ENCODE data around the gene LYPD8. TPM values are rescaled to one million over a fixed set of nuclear protein-coding genes. Genes with fewer than 3 reads are reported as not detected.

The LYPD8 gene
- total and polyA plus RNA-seq, 2 experiments from 2014 or later = not detected

DNA sequence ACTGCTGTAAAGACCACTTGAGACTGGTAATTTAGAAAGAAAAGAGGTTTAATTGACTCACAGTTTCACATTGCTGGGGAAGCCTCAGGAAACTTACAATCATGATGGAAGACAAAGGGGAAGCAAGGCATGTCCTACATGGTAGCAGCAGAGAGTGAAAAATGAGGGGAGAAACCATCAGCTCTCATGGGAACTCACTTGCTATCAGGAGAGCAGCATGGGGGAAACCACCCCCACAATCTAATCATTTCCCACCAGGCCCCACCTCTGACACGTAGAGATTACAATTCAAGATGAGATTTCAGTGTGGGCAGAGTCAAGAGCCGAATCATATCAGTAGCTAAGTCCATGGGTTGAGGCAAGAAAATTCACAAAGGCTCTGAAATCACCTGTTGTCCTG, 23.8 kb upstream of the LYPD8 start:
- no peaks in the 10 kb centered on the region for H3F3A ChIP-seq (replicated peaks; ENCODE audit: low read depth)
- H3K4me1 ChIP-seq (ENCODE audit: insufficient read depth) = no peaks in the 10 kb centered on the region
- H3K4me3 Mint-ChIP-seq = no peak overlapping the region
- no peak overlapping the region for H3K4me2 ChIP-seq
- H3K27ac ChIP-seq (ENCODE audit: low read depth) = no peak overlapping the region
- no peaks in the 10 kb centered on the region for H3K9me2 ChIP-seq (ENCODE audit: insufficient read depth)
- no peaks in the 10 kb centered on the region for H3K27me3 ChIP-seq (ENCODE audit: insufficient read depth)
- H3K4me3 ChIP-seq = no peak overlapping the region
- DNase-seq (ENCODE audit: low spot score) = no peak
- peaks cover 99% of the 10 kb centered on the region for H3K9me3 Mint-ChIP-seq
- no peaks in the 10 kb centered on the region for H3K4me1 Mint-ChIP-seq
- H3K36me3 ChIP-seq (ENCODE audit: insufficient read depth) = peaks cover 5% of the 10 kb centered on the region; the same call in 1 of the 2 replicates
- no peak for TF ChIP-seq NANOG (IDR thresholded peaks at IDR 0.05; ENCODE audit: borderline replicate concordance)
- no peak for TF ChIP-seq STAT1 (IDR thresholded peaks at IDR 0.05; ENCODE audit: unreplicated experiment)
- no peak for TF ChIP-seq POLR2AphosphoS5 (IDR thresholded peaks at IDR 0.05; ENCODE audit: low read depth)
- H3K79me2 ChIP-seq (replicated peaks; ENCODE audit: insufficient read depth) = no peaks in the 10 kb centered on the region
- peaks cover 2% of the 10 kb centered on the region for H3K27me3 Mint-ChIP-seq (ENCODE audit: insufficient read depth, low read depth, poor library complexity)
- no peak for ATAC-seq
- H3K27ac Mint-ChIP-seq = no peak overlapping the region
- H3K36me3 Mint-ChIP-seq (ENCODE audit: low read depth) = peaks cover 34% of the 10 kb centered on the region
- H4K20me1 ChIP-seq (replicated peaks; ENCODE audit: insufficient read depth) = no peaks in the 10 kb centered on the region
- no peak overlapping the region for H2AFZ ChIP-seq

DNA sequence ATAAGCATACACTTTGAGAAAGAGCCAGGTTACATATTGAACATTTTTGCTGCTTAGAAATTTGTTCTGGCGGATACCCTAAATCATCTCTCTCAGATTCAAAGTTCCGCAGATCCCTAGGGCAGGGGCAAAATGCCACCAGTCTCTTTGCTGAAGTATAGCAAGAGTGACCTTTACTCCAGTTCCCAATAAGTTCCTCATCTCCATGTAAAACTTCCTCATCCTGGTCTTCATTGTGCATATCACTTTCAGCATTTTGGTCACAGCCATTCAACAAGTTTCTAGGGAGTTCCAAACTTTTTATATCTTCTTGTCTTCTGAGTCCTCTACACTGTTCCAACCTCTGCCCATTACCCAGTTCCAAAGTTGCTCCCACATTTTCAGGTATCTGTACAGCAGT, 23.3 kb upstream of the LYPD8 start:
- Histone ChIP-seq H3K27me3 (ENCODE audit: insufficient read depth) (no peaks in the 10 kb centered on the region), H3K4me3 (no peak overlapping the region), H3F3A (replicated peaks; ENCODE audit: low read depth) (no peaks in the 10 kb centered on the region), H3K4me1 (ENCODE audit: insufficient read depth) (no peaks in the 10 kb centered on the region), H3K36me3 (ENCODE audit: insufficient read depth) (peaks cover 5% of the 10 kb centered on the region; the same call in 1 of the 2 replicates), H3K79me2 (replicated peaks; ENCODE audit: insufficient read depth) (no peaks in the 10 kb centered on the region), H4K20me1 (replicated peaks; ENCODE audit: insufficient read depth) (no peaks in the 10 kb centered on the region), H2AFZ (no peak overlapping the region), H3K4me2 (no peak overlapping the region), H3K27ac (ENCODE audit: low read depth) (no peak overlapping the region), H3K9me2 (ENCODE audit: insufficient read depth) (no peaks in the 10 kb centered on the region)
- H3K4me3 Mint-ChIP-seq = no peak overlapping the region
- DNase-seq (ENCODE audit: low spot score) (no peak), ATAC-seq (no peak)
- no peaks in the 10 kb centered on the region for H3K4me1 Mint-ChIP-seq
- no peak for TF ChIP-seq POLR2AphosphoS5 (IDR thresholded peaks at IDR 0.05; ENCODE audit: low read depth)
- TF ChIP-seq JUNB (IDR thresholded peaks at IDR 0.05; ENCODE audit: unreplicated experiment) = no peak
- TF ChIP-seq, protein P1, sequence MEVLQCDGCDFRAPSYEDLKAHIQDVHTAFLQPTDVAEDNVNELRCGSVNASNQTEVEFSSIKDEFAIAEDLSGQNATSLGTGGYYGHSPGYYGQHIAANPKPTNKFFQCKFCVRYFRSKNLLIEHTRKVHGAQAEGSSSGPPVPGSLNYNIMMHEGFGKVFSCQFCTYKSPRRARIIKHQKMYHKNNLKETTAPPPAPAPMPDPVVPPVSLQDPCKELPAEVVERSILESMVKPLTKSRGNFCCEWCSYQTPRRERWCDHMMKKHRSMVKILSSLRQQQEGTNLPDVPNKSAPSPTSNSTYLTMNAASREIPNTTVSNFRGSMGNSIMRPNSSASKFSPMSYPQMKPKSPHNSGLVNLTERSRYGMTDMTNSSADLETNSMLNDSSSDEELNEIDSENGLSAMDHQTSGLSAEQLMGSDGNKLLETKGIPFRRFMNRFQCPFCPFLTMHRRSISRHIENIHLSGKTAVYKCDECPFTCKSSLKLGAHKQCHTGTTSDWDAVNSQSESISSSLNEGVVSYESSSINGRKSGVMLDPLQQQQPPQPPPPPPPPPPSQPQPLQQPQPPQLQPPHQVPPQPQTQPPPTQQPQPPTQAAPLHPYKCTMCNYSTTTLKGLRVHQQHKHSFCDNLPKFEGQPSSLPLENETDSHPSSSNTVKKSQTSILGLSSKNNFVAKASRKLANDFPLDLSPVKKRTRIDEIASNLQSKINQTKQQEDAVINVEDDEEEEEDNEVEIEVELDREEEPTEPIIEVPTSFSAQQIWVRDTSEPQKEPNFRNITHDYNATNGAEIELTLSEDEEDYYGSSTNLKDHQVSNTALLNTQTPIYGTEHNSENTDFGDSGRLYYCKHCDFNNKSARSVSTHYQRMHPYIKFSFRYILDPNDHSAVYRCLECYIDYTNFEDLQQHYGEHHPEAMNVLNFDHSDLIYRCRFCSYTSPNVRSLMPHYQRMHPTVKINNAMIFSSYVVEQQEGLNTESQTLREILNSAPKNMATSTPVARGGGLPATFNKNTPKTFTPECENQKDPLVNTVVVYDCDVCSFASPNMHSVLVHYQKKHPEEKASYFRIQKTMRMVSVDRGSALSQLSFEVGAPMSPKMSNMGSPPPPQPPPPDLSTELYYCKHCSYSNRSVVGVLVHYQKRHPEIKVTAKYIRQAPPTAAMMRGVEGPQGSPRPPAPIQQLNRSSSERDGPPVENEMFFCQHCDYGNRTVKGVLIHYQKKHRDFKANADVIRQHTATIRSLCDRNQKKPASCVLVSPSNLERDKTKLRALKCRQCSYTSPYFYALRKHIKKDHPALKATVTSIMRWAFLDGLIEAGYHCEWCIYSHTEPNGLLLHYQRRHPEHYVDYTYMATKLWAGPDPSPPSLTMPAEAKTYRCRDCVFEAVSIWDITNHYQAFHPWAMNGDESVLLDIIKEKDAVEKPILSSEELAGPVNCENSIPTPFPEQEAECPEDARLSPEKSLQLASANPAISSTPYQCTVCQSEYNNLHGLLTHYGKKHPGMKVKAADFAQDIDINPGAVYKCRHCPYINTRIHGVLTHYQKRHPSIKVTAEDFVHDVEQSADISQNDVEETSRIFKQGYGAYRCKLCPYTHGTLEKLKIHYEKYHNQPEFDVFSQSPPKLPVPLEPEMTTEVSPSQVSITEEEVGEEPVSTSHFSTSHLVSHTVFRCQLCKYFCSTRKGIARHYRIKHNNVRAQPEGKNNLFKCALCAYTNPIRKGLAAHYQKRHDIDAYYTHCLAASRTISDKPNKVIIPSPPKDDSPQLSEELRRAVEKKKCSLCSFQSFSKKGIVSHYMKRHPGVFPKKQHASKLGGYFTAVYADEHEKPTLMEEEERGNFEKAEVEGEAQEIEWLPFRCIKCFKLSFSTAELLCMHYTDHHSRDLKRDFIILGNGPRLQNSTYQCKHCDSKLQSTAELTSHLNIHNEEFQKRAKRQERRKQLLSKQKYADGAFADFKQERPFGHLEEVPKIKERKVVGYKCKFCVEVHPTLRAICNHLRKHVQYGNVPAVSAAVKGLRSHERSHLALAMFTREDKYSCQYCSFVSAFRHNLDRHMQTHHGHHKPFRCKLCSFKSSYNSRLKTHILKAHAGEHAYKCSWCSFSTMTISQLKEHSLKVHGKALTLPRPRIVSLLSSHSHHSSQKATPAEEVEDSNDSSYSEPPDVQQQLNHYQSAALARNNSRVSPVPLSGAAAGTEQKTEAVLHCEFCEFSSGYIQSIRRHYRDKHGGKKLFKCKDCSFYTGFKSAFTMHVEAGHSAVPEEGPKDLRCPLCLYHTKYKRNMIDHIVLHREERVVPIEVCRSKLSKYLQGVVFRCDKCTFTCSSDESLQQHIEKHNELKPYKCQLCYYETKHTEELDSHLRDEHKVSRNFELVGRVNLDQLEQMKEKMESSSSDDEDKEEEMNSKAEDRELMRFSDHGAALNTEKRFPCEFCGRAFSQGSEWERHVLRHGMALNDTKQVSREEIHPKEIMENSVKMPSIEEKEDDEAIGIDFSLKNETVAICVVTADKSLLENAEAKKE (CRISPR knock-in tag; IDR thresholded peaks at IDR 0.05) = no peak
- TF ChIP-seq EZH2 (IDR thresholded peaks at IDR 0.05; ENCODE audit: low read depth, unreplicated experiment) = no peak
- TF ChIP-seq, protein P2, sequence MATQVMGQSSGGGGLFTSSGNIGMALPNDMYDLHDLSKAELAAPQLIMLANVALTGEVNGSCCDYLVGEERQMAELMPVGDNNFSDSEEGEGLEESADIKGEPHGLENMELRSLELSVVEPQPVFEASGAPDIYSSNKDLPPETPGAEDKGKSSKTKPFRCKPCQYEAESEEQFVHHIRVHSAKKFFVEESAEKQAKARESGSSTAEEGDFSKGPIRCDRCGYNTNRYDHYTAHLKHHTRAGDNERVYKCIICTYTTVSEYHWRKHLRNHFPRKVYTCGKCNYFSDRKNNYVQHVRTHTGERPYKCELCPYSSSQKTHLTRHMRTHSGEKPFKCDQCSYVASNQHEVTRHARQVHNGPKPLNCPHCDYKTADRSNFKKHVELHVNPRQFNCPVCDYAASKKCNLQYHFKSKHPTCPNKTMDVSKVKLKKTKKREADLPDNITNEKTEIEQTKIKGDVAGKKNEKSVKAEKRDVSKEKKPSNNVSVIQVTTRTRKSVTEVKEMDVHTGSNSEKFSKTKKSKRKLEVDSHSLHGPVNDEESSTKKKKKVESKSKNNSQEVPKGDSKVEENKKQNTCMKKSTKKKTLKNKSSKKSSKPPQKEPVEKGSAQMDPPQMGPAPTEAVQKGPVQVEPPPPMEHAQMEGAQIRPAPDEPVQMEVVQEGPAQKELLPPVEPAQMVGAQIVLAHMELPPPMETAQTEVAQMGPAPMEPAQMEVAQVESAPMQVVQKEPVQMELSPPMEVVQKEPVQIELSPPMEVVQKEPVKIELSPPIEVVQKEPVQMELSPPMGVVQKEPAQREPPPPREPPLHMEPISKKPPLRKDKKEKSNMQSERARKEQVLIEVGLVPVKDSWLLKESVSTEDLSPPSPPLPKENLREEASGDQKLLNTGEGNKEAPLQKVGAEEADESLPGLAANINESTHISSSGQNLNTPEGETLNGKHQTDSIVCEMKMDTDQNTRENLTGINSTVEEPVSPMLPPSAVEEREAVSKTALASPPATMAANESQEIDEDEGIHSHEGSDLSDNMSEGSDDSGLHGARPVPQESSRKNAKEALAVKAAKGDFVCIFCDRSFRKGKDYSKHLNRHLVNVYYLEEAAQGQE (IDR thresholded peaks at IDR 0.05; ENCODE audit: unreplicated experiment) = no peak
- H3K36me3 Mint-ChIP-seq (ENCODE audit: low read depth) = peaks cover 34% of the 10 kb centered on the region
- peaks cover 2% of the 10 kb centered on the region for H3K27me3 Mint-ChIP-seq (ENCODE audit: insufficient read depth, low read depth, poor library complexity)
- H3K27ac Mint-ChIP-seq = no peak overlapping the region
- peaks cover 98% of the 10 kb centered on the region for H3K9me3 Mint-ChIP-seq
